Measurements from ENCODE around the gene JDP2.

The JDP2 gene

DNA sequence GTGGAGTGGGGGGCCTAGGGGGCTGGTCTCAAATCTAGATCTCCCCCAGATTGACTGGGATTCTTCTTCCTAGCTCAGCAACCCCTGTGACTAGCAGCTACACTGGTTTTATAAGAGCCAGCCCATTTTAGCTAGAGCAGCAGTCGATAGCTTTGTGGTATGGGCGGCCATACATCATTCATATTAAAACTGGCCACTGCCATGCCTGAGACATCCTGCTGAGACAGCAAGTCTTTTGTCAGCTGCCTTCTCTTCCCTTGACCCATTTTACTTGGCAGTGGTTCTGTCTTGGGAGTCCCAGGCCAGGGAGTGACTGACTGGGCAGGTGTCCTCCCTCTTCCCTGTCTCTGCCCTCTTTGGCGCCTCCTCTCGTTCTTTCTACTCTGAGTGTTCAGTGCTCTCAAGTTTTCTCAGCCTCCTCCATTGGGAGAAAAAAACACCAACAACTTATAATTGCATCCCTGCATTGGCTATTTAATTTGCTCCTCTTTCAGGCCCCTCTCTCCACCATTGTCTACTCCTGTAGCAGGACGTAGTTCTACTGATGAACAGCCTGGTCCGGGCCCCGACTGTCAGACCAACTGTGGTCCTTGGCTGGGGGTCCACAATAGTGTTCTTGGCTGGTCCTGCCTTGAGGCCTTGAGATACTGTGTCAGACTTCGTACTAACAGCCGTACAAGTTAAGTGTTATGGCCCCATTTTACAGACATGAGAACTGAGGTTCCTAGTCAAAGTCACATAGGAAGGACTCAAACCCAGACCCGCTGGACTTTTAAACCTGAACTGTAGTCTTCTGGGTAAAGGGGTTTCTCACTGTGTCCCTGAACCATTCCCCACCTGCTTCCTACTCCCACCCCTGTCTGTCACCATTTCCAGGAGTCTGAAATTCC, 18.3 kb upstream of the JDP2 start:
- DNase-seq: no peak

DNA sequence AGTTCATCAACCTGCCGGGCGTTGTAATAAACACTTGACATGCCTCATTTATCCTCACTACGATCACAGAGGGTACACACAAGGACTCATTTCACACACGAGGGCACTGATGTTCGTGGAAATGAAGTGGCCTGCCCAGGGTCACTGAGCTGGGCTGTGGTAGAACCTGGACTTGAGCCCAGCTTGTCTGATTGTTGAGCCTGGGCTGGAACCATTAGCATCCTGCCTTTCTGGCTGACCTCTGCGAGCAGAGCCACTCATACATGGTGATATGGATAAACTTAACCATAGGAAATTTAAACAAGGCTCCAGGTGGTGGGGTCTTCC, 16.6 kb upstream of the JDP2 start:
- no peak for DNase-seq

DNA sequence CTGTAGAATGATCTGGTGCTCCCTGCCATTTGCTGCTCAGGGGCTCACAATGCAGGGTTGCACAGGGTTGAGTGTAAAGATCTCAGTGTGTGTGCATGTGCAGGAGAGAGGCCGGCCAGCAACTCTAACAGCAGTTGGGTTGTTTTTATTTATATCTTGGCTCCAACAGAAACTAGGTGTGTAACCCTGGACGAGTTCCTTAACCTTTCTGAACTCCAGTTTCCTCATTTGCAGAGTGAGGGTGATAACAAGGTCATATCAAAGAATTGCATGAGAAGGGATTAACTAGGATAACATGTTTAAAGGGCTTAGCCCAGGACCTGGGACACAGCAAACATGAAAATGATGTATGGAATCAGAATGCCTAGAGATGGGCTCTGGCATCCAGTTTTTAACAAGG, 14.8 kb upstream of the JDP2 start:
- no peak for DNase-seq

DNA sequence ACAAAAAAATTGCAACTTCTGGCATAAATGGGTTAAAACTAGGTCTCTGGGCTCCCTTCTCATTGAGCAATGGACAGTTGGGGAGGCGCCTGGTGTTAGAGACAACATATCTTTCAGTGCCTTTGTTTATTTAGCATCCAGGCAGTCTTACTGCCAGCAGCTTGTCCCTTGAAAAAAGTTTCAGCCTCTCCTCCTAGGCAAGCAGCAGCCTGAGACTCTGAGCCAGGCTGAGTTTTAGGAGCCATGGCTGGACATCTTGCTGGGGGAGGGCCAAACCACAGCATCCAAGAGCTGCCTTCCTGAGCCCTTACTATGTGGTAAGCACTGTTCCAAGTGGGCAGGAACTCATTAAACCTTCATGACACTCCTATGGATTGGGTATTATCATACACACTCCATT, 10.1 kb upstream of the JDP2 start:
- no peak for DNase-seq

DNA sequence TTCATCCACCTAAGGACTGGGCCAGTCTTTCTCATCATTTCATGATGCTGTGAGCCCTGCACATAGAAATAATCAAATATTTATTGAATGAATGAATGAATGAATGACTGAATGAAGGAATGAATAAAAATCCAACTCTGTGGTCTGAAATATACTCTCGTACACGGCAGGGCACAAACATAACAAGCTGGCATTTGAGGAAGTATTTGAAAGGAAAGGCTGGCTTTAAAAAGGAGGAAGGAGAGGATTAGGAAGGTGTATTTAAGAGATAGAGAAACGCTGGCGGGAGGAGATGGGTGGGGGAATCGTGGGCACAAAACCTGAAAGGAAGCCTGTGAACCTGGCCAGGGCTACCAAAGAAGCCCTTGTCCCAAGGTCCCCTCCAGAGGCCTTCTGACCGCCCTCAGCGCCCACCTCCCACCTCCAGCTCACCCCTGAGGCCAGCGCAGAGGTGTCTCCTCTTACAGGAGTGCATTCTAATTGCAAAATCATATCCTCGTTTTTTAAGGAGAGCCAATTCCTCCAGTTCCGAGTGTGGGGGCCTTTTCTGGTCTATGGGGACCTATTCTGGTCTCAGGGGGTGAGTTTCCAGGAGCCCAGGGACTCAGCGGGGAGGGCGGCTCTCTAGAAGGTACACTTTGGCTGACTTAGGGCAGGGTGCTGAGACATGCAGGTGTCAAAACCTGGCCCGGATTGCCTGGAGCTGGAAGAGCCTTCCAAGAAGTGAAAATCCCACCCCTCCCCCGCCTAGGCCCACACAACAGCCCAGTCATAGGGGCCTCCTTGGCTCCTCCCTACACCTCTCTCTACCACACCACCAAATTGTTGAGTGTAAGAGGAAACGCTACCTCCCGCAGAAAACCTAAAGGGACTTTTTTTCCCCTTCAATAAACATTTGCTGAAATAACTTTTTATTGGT, 8.7 kb upstream of the JDP2 start:
- DNase-seq: no peak

DNA sequence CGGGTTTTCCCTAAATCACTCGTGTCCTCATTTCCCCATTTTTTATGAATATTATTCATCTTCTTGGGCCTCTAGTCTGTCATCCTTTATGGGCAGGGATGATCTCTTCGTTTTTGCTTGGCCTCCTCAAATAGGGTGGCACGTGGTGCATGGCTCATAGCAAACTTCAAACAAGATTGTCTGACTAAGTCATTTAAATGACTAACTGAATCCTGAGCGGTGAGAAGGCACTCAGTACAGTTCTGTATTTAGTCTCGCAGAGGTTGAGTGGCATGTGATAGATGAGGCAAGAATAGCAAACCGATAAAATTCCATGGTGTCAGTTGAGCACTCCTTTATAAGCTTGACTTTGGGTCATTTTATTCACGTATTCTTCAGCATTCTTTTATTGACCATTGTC, 5.7 kb upstream of the JDP2 start:
- DNase-seq: peak; percentile 57

DNA sequence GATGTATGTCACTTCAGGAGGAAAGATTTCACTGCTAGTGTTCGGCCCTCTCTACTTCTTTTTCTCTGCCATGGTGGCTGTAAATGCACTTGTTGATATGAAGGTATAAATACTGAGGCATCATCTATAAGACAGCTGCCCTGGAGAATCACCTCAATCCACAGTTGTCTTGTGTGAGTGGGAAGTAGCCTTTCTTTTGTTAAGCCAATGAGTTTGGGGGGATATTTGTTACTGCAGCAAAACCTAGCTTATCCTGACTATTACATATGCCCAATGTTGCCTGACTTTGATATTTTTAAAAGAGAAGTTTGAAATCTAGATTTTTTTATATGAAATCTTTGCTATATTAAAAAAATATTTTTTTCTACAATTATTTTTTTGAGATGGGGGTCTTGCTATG, 3.3 kb upstream of the JDP2 start:
- DNase-seq: no peak

DNA sequence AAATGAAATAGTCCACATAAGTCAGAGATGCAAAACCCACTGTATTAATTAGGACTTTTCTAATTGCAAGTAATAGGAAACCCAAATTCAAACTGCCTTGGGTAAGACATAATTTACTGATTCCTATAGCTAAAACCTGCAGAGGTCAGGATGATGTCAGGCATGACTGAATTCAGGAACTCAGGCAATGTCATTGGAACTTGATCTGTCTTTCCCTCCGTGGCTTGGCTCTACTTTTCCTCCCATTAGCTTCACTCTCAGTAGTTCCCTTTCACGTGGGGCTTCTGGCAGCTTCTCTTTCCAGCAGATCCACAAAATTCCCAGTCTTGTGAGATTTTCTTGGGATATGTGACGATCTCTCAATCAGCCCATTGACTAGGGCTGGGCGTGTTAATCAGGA, 2.4 kb upstream of the JDP2 start:
- no peak for DNase-seq

DNA sequence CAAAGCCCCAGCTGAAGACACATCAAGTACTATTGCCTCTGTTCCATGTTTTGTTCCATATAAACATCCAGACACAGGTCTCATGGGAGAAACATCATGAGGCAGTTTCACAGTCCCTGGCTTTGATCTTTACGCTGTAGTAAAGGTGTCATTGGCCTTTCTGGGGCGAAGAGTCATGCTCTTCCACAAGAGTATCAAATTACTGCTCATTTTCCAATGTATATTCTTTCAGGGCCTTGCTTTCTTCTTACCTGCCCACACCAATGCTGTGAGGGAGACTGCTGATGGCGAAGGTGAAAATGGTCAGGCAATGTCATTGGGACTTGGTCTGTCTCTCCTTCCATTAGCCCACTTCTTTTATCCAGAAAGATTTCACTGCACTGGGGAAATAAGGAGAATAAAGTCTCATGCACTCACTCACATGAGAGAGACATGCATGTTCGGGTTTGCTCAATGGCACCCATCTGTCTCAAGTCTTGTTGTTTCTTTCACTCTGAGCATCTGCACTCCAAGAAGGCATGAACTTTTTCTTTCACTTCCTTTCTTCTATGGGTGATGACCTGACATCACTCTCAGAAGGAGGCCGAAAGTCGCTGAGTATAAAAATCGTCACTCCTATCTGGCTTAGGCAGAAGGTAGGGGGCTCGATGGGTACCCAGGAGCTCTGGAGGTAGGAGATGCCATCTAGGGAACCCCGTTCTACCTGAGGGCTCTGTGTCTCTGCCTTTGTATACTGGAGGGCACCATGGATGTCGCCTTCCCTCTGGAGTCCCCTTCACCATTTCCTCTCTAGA, 1.3 kb upstream of the JDP2 start:
- no peak for DNase-seq

DNA sequence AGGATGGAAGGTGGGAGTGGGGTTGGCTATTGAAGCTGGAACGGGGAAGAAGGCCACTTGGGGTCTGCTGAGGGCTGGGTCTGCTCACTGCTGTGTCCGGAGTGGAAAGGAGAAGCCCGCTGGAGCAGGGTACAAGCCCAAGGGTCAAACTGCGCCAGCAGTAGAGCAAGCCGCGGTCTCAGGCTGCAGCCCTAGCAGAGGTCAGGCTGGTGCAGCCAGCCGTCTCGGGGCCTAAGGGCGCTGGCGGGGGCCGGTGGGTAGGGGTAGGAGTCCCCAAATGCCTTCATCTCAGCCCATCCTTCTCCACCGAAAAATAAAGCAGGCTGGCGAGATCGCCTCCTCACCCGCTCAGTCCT, 718 bp upstream of the JDP2 start:
- no peak for DNase-seq

DNA sequence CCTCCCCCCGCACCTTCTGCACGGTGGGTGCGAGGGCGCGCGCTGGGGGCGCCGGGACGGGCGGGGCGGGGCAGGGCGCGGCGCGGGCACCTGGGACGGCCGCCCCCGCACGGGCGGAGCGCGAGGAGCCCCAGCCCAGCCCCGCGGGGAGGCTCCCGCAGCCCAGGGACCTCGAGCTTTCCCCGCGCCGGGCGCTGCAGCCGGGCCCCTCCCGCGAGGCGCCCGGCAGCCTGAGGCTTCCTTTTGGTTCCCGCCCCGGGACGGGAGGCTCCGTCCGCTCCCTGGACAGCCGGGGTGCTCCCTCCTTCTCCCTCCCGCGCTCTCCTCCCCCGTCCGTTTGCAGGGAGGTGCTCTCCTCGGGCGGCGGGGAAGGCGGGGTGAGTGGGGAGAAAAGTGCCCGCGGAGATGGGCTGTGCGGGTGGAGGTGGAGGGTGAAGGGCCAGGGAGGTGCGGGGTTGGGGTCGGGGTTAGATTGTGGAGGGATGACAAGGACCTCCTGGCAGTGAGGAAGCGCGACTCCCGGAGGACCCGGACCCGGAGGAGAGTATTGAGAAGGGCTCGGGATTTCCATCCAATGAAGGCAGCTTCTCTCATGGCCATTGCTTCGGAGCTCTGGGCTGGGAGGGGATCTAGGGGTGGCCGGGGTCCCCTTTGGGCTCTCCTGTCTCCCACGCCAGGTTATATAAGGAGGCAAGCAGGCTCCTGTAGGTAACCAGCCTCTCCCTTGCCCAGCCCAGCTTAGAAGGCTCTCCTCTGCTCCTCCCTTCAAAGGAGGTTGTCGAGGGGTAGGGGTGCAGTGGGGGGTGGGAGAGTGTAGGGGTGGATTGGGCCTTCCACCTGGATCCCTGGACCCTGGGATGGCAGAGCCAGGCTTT, 645 bp downstream of the JDP2 start:
- peak; percentile 46 for DNase-seq

DNA sequence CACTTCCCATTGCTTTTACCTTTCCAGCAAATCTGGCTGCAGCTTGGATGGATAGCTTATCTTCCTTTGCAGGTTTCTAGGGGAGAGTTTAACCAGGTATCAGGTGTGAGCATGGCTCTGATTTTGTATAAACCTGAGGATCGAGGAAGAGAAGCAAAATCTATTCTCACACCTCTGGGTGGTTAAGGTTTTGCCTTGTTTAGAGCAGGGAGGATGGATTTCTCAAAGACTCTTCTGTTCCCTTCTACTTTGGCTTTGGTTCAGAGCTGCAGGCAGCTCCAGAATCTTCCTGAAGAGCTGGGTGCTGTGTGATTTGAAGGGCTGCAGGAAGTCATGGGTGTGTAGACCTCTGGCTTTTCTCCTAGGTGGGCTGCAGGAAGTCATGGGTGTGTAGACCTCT, 1.7 kb downstream of the JDP2 start:
- DNase-seq: no peak

DNA sequence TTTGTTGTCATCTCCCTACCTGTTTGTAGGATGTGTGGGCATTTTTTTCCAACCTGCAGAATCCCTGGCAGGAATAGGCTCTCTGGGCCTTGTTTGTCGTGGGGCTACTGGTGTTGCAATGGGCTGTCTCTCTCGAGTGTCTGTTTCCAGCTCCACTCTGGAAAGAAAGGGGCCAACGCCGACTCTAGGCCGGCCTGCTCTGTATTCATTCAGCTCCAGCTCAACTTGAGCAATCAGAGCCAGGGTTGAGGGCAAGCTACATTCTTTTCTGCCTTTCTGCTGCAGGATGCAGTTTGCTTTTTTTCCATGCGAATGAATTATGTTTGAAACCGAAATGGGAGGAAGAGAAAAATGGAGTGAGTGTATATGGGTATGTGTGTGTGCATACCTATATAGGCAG, 2.3 kb downstream of the JDP2 start:
- DNase-seq: peak; percentile 16

DNA sequence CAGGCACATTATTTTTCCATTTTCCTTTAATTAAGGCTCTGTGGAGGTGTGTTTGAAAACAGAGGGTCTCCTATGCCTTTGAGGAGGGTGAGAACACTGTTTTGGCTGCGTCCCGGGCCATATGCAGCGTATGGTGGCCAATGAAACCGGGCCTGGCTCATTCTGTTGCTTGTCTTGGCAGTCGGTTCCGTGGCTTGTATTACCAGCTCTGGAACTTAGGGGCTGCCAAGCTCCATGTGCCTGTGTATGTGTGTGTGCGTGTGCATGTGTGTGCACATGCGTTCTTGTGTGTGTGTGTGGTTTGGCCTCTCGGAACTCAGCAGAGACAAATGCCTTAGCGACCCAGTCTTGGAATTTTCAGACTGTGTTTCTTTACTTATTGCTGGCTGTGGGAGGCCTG, 2.7 kb downstream of the JDP2 start:
- peak; percentile 39 for DNase-seq

DNA sequence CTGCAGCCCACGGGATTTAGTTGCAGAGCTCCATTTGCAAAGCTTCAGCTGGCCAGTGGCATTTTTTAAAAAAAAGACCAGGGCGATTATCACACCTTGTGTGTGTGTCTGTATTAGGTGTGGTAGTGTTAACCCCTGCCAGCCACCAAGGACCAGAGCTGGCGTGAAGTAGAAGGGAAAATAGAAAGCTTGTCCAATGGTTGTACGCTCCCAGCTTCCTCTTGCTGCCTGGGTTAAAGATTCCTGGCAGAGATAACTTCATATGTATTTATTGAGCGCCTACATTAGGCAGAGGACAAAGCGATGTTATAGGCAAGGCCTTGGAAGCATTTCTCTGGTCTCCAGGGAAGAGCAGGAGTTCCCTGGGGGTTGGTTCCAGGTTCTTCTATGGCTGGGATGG, 3.2 kb downstream of the JDP2 start:
- DNase-seq: no peak

DNA sequence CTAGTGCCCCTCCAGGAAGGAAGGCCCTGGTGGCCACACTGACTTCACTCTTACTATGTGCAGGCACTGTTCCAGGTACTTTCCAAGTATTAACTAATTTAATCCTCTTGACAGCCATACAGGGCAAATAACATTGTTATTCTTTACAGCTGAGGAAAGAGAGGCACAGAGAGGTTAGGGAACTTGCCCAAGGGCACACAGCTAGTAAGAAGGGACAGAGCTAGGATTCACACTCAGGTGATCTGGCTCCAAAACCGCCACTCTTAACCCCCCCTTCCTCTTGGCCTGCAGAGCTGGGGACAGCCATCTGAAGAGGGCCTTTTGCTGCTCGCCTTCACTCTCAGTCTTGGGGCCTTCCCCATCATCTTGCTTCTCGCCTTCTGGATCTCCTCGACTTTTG, 4.0 kb downstream of the JDP2 start:
- DNase-seq: no peak

DNA sequence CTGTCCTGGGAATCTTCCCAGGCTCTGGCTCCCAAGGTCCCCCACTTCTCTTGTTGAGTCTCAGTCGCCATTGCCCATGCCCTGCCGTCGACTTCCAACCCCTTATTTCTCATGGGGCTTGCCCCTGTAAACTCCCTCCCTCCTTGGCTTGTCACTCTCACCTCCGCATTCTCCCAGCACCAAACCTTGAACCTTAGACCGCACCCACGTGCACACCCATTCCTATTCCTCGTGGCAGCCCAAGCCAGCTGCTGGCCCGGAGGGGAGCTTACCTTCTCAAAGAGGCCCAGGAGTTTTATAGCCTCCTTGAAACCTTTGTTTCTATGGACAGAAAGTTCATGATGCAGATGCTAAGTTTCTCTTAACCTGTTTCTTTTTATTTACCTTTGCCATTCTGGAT, 4.6 kb downstream of the JDP2 start:
- DNase-seq: no peak

DNA sequence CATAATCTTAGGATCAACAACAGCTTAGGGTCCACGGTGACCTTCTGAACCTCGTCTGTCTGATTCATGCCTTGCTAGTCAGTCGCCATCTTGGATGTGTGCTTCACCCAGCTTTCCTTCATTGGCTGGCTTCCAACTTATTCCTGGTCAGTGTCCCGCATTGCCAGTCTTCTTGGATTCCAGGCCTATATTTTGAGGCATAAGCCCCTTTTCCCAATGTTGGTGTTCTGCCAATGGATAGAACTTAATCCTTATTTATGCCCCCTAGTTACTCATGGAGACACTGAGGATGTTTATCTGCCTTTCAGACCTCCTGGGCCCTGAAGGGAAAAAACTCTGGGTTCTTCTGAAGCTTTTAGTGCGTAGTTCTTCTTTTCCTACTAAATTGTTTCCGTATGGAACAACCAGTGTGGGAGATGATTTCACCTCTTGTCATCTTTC, 5.8 kb downstream of the JDP2 start:
- DNase-seq: no peak

DNA sequence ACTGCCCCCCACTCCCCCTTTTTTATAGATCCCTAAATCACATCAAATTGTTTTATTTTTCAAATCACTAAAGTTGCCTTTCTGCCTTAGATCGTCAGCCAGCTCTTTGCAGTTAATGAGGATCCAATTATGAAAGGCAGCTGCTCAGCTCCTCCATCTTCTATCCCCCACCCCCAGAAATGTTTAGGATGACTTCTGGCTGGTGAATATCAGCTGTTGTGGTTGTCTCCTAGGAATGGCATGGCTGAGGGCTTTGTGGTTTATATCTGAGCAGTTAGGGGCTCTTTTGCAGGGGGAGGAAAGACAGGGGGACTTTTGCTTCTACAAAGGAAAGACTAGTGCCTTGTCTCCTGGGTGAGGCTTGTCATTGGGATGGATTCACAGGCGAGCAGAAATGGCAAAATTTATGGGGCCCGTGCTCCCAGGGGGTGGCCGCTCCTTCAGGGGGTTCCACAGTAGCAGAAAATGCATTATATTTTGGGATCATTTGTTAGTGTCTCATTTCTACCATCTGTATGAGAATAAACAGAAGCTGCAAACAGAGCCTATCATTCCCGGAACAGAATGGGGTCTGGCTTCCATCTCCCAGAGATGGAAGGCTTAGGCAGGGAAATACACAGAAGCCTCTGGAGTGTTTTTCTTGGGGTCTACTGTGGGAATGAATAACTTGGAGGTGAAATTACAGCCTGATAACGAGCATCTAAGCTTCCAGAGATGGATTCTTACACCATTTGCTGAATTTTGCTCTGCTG, 6.5 kb downstream of the JDP2 start:
- DNase-seq: peak; percentile 10

DNA sequence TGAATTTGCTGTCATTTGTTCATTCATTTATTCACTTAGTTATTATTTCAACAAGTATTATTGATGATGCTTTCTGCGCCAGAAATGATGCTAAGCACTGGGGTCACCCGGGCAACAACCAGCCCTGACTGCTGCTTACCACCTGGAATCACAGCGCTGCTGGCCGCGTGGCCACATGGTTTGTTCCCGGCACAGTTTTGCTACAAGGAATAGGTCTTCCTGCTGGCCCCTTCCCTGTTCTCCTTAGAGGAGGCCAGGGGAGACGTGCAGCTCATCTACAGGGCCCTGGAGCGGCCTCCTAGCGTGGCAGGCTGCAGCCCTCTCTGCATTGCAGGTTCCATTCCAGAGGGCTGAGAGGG, 7.0 kb downstream of the JDP2 start:
- DNase-seq: no peak

DNA sequence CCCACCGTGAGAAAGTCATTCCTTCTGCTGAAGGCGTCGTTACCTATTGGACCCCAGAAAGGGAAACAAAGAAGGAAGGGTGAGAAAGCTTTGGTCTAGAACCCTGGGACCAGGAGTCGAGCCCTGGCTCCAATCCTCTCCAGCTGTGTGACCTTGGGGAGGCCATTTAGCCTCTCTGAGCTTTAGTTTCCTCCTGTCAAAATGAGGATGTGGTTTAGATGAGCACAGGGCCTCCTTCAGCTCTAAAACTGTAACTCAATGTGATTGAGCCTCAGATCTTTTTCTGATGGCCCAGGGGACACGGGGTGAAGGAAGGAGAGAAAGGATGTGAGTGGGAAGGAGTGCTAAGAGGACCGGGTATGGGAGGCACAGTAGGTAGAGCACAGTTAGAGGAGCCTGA, 7.7 kb downstream of the JDP2 start:
- DNase-seq: no peak
